PC-3 (cell line): ENCODE measurements around the gene PDE4DIP. TPM values are rescaled to one million over a fixed set of nuclear protein-coding genes. Genes with fewer than 3 reads are reported as not detected.
"Not testable (repeated sequence)": the region's sequence is repeated elsewhere in the genome, so short reads cannot be mapped to it uniquely, and the experiment has no call there.

Experiments used
- ATAC-seq: fragments of 200-7000 bp; cut with Tn5 transposase; 2 replicates; pipeline ENCODE4 v1.9.1; 2020; ENCODE audit warnings: mild to moderate bottlenecking, moderate library complexity
- BruUV-seq: library from RNA; stranded (reverse); fragments of 400-500 nt; replicated peaks from 2 replicates; lab custom pipeline; 2021; lab: Mats Ljungman, UMichigan
- CTCF ChIA-PET: fragments of 300-600 bp; sonication (Branson Sonifier 250); formaldehyde crosslinking; loops from one replicate; lab custom pipeline; 2022; ENCODE audit warnings: antibody characterized with exemption; lab: Charles Lee
- POLR2A ChIA-PET: fragments of 300-600 bp; sonication (Branson Sonifier 250); formaldehyde crosslinking; loops from one replicate; lab custom pipeline; 2022; ENCODE audit warnings: antibody characterized with exemption; ENCODE audit not compliant: unreplicated experiment; lab: Charles Lee
- DNase-seq: peaks from one replicate; pipeline ENCODE4 v3.0.0-alpha.2; 2015
- H2AFZ ChIP-seq: fragments of 300-600 bp; sonication (generic); 2 replicates; pipeline ENCODE4 v1.6.0; 2016; ENCODE audit warnings: antibody characterized with exemption, low read length
- H3F3A ChIP-seq: fragments of 300-600 bp; sonication (generic); one replicate; pipeline ENCODE4 v1.6.0; 2017; ENCODE audit warnings: antibody characterized with exemption, low read length, control low read depth, mild to moderate bottlenecking; ENCODE audit not compliant: unreplicated experiment
- H3K27ac ChIP-seq: fragments of 300-600 bp; sonication (generic); 2 replicates; pipeline ENCODE4 v1.5.1; 2016; ENCODE audit warnings: mild to moderate bottlenecking, low read length
- H3K27me3 ChIP-seq: fragments of 300-600 bp; sonication (generic); 2 replicates; pipeline ENCODE4 v1.6.1; 2016; ENCODE audit warnings: low read length, mixed read lengths
- H3K36me3 ChIP-seq: fragments of 300-600 bp; sonication (generic); 2 replicates; pipeline ENCODE4 v1.6.1; 2016; ENCODE audit warnings: low read depth, mixed run types, low read length, mixed read lengths
- H3K4me1 ChIP-seq: fragments of 300-600 bp; sonication (generic); 2 replicates; pipeline ENCODE4 v1.5.1; 2016; ENCODE audit warnings: low read length; ENCODE audit not compliant: insufficient read depth
- H3K4me2 ChIP-seq: fragments of 300-600 bp; sonication (generic); 2 replicates; pipeline ENCODE4 v1.6.0; 2016; ENCODE audit warnings: low read length
- H3K4me3 ChIP-seq: fragments of 300-600 bp; sonication (generic); 2 replicates; pipeline ENCODE4 v1.5.1; 2016; ENCODE audit warnings: mild to moderate bottlenecking, low read length, mixed read lengths
- H3K79me2 ChIP-seq: fragments of 300-600 bp; sonication (generic); 2 replicates; pipeline ENCODE4 v1.6.1; 2017; ENCODE audit warnings: low read length, mixed read lengths
- H3K9ac ChIP-seq: fragments of 300-600 bp; sonication (generic); 2 replicates; pipeline ENCODE4 v1.6.0; 2016; ENCODE audit warnings: mild to moderate bottlenecking, low read length
- H3K9me2 ChIP-seq: fragments of 300-600 bp; sonication (generic); replicated peaks from 2 replicates; pipeline ENCODE4 v1.6.1; 2016; ENCODE audit warnings: mixed run types, low read length, mixed read lengths
- H3K9me3 ChIP-seq: fragments of 300-600 bp; sonication (generic); 2 replicates; pipeline ENCODE4 v1.6.1; 2016; ENCODE audit warnings: low read length, mixed read lengths
- H4K20me1 ChIP-seq: fragments of 300-600 bp; sonication (generic); 2 replicates; pipeline ENCODE4 v1.6.1; 2016; ENCODE audit warnings: low read length, mixed read lengths
- intact Hi-C: fragments of 100-400 bp; cut with micrococcal nuclease; formaldehyde crosslinking; loops from 2 replicates; pipeline ENCODE4 v1.9.0; 2023
- total RNA-seq: library from RNA; depleted of rRNA; stranded (reverse); fragments of >200 nt; gene quantifications from 2 replicates; pipeline ENCODE4 v1.2.3, GENCODE V29; 2014

PDE4DIP gene
- total RNA-seq, 1 experiment from 2014 or later = 20.1 TPM

- H3K27me3 ChIP-seq, H3K9ac ChIP-seq, H3K9me2 ChIP-seq, DNase-seq, H3K4me2 ChIP-seq, CTCF ChIA-PET, POLR2A ChIA-PET, H3K36me3 ChIP-seq, intact Hi-C loops, H3K4me3 ChIP-seq, H3K27ac ChIP-seq, H3K79me2 ChIP-seq, BruUV-seq, H4K20me1 ChIP-seq, H3K4me1 ChIP-seq, H2AFZ ChIP-seq, H3F3A ChIP-seq, H3K9me3 ChIP-seq: not testable (repeated sequence)
- peak; percentile 8; the same call in 1 of the 2 replicates for ATAC-seq
Observed at GRCh38 chr1:148850840-148851239, 6.6 kb downstream of the PDE4DIP start.

GRCh38 chr1:148851684-148852083 lies 7.5 kb downstream of the PDE4DIP start:
- intact Hi-C loops = not testable (repeated sequence)

GRCh38 chr1:148853363-148853762 lies 9.1 kb downstream of the PDE4DIP start:
- intact Hi-C loops, H3K36me3 ChIP-seq, H3K9me2 ChIP-seq: not testable (repeated sequence)

More at GRCh38 chr1:148851684-148852083, 7.5 kb downstream of the PDE4DIP start:
- H2AFZ ChIP-seq, H3F3A ChIP-seq, BruUV-seq, H3K27me3 ChIP-seq, H3K4me2 ChIP-seq, DNase-seq, H3K9me2 ChIP-seq, H3K79me2 ChIP-seq, H3K4me3 ChIP-seq, H4K20me1 ChIP-seq, H3K36me3 ChIP-seq, POLR2A ChIA-PET, H3K4me1 ChIP-seq, H3K27ac ChIP-seq, H3K9ac ChIP-seq, H3K9me3 ChIP-seq, CTCF ChIA-PET: not testable (repeated sequence)
- ATAC-seq = peak; percentile 10; the same call in 1 of the 2 replicates

GRCh38 chr1:148854063-148854462 lies 9.8 kb downstream of the PDE4DIP start:
- H3K4me1 ChIP-seq, H3K4me2 ChIP-seq, H3K9me3 ChIP-seq, DNase-seq, H2AFZ ChIP-seq, H3K9me2 ChIP-seq, H3K4me3 ChIP-seq, H3K9ac ChIP-seq, ATAC-seq, H3K27me3 ChIP-seq, POLR2A ChIA-PET, H3K27ac ChIP-seq, intact Hi-C loops, H3K79me2 ChIP-seq, BruUV-seq, H3K36me3 ChIP-seq, CTCF ChIA-PET, H4K20me1 ChIP-seq, H3F3A ChIP-seq: not testable (repeated sequence)

More at GRCh38 chr1:148853363-148853762, 9.1 kb downstream of the PDE4DIP start:
- ATAC-seq, DNase-seq, CTCF ChIA-PET, H3K4me1 ChIP-seq, H3K79me2 ChIP-seq, BruUV-seq, H4K20me1 ChIP-seq, H3K4me3 ChIP-seq, H3K27ac ChIP-seq, H3K9me3 ChIP-seq, H3F3A ChIP-seq, POLR2A ChIA-PET, H3K9ac ChIP-seq, H3K27me3 ChIP-seq, H2AFZ ChIP-seq, H3K4me2 ChIP-seq: not testable (repeated sequence)

- BruUV-seq, CTCF ChIA-PET, H3F3A ChIP-seq, H2AFZ ChIP-seq, H4K20me1 ChIP-seq, H3K9me2 ChIP-seq, POLR2A ChIA-PET, intact Hi-C loops, H3K4me1 ChIP-seq, H3K9me3 ChIP-seq, H3K4me2 ChIP-seq, H3K27ac ChIP-seq, H3K4me3 ChIP-seq, H3K9ac ChIP-seq, H3K36me3 ChIP-seq, DNase-seq, H3K27me3 ChIP-seq, H3K79me2 ChIP-seq: not testable (repeated sequence)
- ATAC-seq = peak; percentile 62
Observed at GRCh38 chr1:148855367-148855766, 11.1 kb downstream of the PDE4DIP start.

- H3K9me3 ChIP-seq, BruUV-seq, H2AFZ ChIP-seq, H3K9me2 ChIP-seq, POLR2A ChIA-PET, H3K4me2 ChIP-seq, H3K9ac ChIP-seq, intact Hi-C loops, ATAC-seq, H3K4me3 ChIP-seq, H3K36me3 ChIP-seq, H3K27ac ChIP-seq, DNase-seq, H3K27me3 ChIP-seq, H3K79me2 ChIP-seq, H4K20me1 ChIP-seq, CTCF ChIA-PET, H3K4me1 ChIP-seq, H3F3A ChIP-seq: not testable (repeated sequence)
Observed at GRCh38 chr1:148860049-148860448, 15.8 kb downstream of the PDE4DIP start.
